Midbrain (tissue), 1 donor: Measurements from ENCODE around the gene LGR6.

Experiments used
- DNase-seq: peaks from one replicate; lab custom pipeline; 2025; lab: John Stamatoyannopoulos, UW

Gene LGR6

DNA sequence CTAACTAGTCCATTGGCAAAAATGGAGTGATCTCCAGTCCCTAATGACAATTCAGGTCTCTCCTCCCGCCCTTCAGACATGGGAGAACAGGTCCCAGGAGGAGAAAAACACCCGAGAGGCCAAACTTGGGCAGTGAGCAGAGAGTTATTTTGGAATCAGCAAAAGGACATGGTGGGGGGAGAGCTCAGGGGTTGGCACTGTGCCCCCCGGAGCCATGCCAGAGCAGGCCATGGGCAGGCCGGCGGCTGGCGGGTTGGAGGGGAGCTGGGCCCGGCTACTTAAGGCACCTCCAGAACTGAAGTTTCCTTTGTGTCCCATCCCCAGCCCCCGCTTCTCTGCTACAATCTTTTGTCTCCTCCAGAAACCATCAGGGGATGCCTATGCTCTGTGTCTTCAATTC, 7.1 kb downstream of the LGR6 start:
- DNase-seq, result no peak

- no peak for DNase-seq
Measured at GRCh38 chr1:202201266-202201665, 7.7 kb downstream of the LGR6 start.

GRCh38 chr1:202201971-202202370, 8.4 kb downstream of the LGR6 start:
- DNase-seq, result no peak

DNA sequence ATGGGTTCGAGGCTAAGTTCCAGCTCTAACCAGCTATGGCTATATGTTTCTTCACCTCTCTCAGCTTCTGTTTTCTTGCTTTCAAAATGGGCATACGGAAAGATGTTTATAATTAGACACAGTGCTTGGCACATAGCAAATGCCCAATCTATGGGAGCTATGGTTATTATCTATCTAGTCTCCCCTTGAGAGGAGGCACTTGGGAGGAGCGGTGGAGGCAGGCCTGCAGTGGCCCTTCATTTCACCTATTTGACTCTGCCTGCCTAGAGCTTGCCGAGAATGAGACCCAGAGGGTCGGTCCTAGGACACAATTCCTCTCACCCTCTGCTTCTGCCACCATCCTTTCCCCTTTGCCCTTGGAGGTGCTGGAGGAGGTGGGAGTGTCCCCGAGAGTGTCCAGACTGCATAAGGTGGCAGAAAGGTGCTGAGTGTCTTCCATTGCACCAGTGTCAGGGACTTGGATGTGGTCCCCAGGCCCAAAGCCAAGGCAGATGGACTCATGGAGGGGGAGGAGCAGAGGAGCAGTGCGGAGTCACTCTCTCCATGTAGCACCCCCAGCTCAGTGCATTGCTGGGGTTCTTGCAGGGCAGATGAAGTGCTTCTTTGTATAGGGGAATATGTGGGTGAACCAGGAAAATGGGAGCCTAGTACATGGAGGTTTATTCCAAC, 9.0 kb downstream of the LGR6 start:
- no peak for DNase-seq

- no peak for DNase-seq
Measured at GRCh38 chr1:202203238-202204039, 9.8 kb downstream of the LGR6 start.

DNA sequence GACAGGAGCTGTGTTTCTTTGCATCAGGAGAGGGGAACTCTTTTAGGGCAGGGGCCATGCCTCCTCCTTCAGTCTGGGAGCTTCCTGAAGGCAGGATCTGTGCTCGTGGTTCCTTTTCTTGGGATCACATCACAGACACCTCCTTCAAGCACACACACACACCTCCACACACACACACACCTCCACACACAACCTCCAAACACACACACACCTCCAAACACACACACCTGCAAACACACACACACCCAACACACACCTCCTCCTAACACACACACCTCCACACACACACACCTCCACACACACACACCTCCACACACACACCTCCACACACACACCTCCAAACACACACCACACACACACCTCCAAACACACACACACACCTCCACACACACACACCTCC, 10.5 kb downstream of the LGR6 start:
- DNase-seq, result no peak

DNA sequence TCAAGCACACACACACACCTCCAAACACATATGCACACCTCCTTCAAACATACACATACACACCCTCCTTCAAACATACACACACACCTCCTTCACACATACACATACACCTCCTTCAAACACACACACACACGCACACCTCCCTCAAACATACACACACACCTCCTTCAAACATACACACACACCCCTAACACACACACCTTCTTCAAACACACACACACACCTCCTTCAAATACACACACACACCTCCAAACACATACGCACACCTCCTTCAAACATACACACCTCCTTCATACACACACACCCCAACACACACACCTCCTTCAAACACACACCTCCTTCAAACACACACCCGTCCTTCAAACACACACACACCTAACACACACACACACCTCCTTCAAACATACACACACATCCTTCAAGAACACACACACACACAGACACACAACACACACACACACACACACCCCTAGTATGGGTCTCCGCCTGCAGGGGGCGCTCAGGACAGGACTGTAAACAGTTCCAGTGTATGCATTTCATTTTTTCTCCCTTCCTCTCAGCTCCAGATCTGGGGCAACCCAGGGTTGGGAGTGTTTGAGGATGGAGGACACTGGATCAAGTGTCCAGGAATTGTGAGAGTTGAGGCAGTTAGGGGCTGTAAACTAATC, 12.1 kb downstream of the LGR6 start:
- no peak for DNase-seq

DNA sequence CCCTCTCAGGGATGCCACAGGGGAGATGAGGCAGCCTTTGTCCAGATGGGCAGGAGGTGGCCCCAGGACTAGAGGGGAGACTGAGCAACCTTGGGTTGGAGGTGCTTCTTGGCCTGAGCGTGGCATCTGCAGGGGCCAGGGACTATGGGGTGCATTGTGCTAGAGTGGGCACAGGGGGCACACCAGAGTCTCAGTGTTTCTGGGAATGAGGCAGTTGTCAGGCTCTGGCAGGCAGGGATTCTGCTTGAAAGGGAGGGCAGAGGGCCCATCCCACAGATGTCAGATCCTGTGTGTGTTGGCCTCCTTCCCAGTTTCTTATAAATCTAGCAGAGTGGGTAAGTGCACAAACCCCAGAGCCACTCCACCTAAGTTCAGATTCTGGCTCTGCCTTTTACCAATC, 13.7 kb downstream of the LGR6 start:
- DNase-seq, result no peak

DNA sequence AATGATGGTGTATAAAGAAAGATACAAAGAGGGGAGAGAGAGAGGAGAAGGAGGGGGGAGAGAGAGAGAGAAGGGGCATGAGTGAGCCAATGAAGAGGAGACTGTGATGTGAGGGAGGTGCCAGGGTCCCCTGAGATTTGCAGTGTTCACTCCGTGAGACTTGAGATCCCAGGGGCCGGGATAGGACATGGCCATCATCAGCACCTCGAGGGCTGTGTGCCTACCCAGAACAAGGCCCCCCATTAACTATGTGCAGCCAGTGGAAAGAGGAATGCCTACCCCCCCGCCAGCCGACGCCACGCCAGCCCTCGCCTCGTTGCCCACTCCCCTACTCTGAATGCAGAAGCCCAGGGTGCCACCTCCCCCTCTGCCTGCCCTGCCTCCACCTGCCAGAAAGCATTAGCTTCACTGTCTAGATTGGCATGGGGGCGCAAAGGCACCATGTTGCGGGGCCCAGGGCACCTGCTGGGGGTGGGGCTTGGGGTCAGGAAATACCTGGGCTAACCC, 14.8 kb downstream of the LGR6 start:
- no peak for DNase-seq

GRCh38 chr1:202210385-202210784, 16.8 kb downstream of the LGR6 start:
- DNase-seq, result peak; percentile 20

DNA sequence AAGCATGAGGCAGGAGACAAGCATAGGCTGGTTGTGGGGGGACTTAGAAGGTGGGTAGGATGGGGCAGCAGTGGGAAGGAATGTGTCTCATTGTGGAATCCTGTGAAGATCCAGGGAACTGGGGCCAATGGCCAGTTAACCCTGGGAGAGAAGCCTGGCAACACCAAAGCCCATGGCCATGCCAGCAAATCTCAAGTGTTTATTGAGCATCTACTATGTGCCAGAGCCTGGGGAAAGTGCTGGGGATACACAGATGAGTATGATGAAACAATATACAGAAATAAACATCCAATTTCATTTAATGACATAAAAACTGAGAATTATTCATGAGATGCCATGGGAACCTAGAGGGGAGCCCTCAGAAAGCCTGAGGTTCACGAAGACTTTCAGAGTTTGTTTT, 17.4 kb downstream of the LGR6 start:
- DNase-seq, result no peak

DNA sequence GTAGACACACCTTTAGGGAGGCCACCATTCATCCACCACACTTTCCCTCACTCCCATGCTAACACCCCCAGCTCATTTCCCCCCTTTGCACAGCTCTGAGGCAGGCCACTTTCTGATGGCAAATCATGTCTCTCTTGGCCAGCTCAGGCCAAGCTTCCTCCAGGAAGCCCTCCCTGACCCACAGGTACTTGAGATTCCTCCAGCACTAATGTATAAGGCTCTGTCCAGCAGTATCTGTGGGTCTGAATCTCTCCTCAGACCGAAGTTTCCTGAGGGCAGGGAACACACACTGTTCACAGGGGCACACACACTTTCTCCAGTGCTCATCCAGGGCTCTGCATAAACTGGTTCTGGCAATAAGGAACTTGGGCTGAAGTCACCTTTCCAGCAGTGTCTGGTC, 19.2 kb downstream of the LGR6 start:
- DNase-seq, result no peak

- DNase-seq, result no peak
Measured at GRCh38 chr1:202213361-202214088, 19.9 kb downstream of the LGR6 start.

- no peak for DNase-seq
Measured at GRCh38 chr1:202214089-202214843, 20.7 kb downstream of the LGR6 start.

DNA sequence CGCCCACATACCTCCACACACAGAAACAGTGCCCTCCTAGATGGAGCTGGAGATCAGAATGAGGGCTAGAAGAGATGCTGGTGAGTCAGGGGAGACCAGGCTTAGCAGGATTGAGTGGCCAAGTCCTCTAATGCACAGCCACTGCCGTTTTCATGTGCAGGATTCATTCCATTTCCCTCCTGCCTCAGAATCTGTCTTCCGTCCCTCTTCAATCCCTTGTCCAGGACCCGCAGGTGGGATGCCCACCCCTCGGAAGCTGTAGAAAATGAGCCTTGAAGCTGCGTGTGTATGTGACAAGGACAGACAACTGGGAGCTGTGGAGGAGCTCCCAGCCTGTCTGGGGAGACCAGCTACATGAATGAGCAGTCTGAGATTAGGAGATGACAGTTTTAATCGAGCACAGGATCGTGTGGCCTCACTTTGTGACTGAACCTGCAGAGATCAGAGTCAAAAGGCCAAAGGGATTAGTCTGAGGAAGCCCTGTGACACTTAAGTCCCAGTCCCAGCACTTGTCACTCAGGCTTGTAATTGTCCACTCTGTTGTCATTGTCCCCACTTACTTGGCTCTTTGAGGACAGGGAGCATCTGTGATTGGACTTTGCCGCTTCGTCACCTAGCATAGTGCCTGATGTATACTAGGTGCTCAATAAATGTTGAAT, 22.0 kb downstream of the LGR6 start:
- DNase-seq, result no peak

GRCh38 chr1:202216691-202217090, 23.1 kb downstream of the LGR6 start:
- DNase-seq, result peak; percentile 67

DNA sequence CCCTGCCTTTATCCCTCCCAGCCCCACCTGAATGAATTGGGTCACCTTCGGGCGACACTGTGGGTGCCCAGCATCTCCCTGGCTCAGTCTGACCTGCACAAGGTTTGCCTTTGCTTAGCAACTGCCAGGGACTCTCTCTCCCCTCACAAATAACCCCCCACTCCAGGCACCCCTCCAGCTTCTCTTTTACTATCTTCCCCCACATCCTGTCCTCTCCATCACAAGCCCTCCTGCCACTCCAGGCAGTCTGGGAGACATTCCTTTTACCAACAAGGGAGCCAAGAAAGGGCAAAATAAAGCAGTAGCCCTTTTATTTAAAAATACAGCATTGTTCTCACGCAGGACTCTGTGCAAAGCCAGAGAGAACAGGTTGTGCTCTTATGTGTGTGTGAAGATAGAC, 23.9 kb downstream of the LGR6 start:
- peak; percentile 22 for DNase-seq

DNA sequence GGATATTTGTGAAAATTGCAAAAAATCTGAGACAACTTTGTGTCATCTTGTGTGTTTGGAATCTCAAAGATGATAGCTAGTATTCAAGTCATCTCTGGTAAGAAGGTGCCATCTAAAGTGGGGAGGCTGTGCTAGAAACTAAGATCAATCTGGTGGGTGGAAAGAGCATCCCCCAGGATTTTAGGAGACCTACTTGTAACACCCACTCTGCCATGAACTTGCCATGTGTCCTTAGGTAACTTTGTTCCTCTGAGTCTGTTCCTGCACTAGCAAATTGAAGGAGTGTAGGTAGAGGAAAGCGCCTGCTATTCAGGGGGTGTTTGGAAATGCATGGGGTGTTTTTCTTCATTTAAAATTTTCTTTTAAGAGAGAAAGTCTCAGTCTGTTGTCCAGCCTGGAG, 24.4 kb downstream of the LGR6 start:
- no peak for DNase-seq

GRCh38 chr1:202220733-202221132, 27.1 kb downstream of the LGR6 start:
- DNase-seq, result no peak

DNA sequence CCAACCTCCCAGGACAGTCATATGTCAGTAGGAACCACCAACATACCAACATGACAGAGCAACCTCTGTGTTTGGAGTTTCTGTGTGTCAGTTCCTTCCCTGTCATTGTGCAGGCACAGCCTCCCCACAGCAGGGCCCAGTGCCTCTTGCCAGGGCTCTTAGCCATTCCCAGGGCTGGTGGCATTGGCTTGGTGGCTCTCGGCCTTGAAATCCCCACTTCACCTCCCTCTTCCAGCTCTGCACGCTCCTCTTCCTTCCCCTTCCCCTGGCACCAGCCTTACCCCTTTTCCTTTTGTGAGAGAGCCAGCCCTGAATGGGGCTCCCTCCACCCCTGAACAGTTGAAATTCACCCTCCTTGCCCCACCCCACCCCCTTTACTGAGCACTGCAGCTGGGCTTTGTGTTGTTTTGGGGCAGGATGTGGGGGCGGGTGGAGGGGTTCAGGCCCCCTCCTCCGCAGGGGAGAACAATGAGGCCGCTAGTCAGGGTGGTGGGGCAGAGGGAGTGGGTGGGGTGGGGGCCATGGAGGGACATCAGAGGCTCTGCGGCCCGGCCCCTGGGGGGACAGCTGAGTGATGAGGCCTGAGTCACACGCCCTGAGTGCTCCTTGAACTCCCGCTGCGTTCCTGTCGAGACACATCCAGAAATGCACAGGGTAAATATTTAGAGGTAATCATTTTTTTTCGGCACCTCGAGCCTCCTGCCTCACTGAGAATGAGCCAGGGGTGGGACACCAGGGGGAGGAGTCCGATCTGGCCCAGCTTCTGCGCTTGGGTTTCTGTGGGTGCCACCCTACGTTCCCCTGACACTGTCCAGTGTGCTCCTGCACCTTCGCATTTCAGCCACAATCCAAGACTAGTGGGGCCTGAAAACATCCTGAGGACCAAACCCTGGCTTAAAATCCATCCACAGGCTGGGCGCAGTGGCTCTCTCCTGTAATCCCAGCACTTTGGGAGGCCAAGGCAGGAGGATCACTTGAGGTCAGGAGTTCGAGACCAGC, 28.6 kb downstream of the LGR6 start:
- no peak for DNase-seq
